Esophagus (tissue), 2 donors: ENCODE measurements around the gene BRD1. TPM values are rescaled to one million over a fixed set of nuclear protein-coding genes. Genes with fewer than 3 reads are reported as not detected.
"Not testable (repeated sequence)": the region's sequence is repeated elsewhere in the genome, so short reads cannot be mapped to it uniquely, and the experiment has no call there.

ENCODE experiments used
- H3K27ac ChIP-seq, 2 donors: one replicate each; pipeline ENCODE4 v1.5.1; 2013; ENCODE audit warnings: low read depth in 2 of 2, mild to moderate bottlenecking in 2 of 2, inconsistent platforms in 1 of 2, low read length in 1 of 2, moderate library complexity in 1 of 2
- H3K27me3 ChIP-seq, 2 donors: one replicate each; pipeline ENCODE4 v1.6.1; 2013; ENCODE audit warnings: low read length in 2 of 2, control low read depth in 1 of 2, mild to moderate bottlenecking in 1 of 2; ENCODE audit not compliant: insufficient read depth in 2 of 2, control insufficient read depth in 1 of 2
- H3K36me3 ChIP-seq, 2 donors: one replicate each; pipeline ENCODE4 v1.6.1; 2013; ENCODE audit warnings: low read length in 1 of 2; ENCODE audit not compliant: control insufficient read depth in 2 of 2, insufficient read depth in 2 of 2
- H3K4me1 ChIP-seq, 2 donors: one replicate each; pipeline ENCODE4 v1.6.1; 2013; ENCODE audit warnings: low read length in 1 of 2; ENCODE audit not compliant: control insufficient read depth in 2 of 2, insufficient read depth in 2 of 2
- H3K4me3 ChIP-seq, 2 donors: one replicate each; pipeline ENCODE4 v1.5.1; 2013; ENCODE audit warnings: low read length in 2 of 2, mild to moderate bottlenecking in 2 of 2, low read depth in 1 of 2, moderate library complexity in 1 of 2
- H3K9me3 ChIP-seq, 2 donors: one replicate each; pipeline ENCODE4 v1.6.1; 2013; ENCODE audit warnings: mild to moderate bottlenecking in 2 of 2, low read depth in 1 of 2, low read length in 1 of 2, moderate library complexity in 1 of 2; ENCODE audit not compliant: control insufficient read depth in 2 of 2, insufficient read depth in 1 of 2
- WGBS, 2 donors: extraction: QIAGEN DNeasy Blood & Tissue Kit; methylation state at CpG; one replicate each; pipeline ENCODE4 v1.1.7; 2013; 5-methylcytosine and 5-hydroxymethylcytosine counted together
- polyA plus RNA-seq, 2 donors: library from polyadenylated mRNA; stranded (reverse); fragments of 200-250 nt; gene quantifications; one replicate each; pipeline ENCODE4 v1.2.3, GENCODE V29; 2013
- donor health status: healthy with polysubstance abuse.
- donor health status: Bipolar disorder and iron deficiency.

The BRD1 gene
- polyA plus RNA-seq, 2 donors = 17.7 to 23.5 TPM

DNA sequence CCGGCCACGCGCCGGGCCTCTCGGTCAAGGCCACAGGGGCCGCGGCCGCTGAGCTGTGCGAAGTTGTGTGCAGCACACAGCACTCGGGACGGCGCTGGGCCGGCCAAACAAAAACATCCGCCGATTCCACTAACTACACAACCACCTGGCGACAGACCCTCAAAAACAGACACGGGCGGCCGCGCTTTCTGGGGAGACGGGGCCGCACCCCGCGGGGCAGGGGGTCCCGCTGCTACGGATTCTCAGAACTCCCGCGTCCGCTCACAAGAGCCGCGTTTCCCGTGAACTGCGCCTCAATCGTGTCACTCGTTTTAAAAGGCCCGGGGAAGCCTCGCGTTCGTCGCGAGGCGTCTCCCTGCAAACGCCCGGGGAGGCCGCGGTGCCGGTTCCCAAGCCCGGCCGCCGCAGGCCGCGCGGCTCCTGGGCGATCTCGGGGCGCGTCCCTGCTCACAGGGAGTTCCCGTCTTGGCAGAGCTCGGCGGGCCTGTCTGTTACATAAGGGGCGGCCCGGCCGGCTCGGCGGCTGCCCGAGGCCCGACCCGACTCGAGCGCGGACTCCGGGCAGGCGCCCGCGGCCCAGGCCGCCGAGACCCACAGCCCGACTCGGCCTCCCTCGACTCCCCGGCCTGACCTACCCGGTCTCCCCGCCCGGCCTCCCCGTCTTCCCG, 936 bp downstream of the BRD1 start:
- no peaks in the 10 kb centered on the region for H3K9me3 ChIP-seq
- no peaks in the 10 kb centered on the region for H3K27me3 ChIP-seq
- H3K27ac ChIP-seq = peak overlapping the region; percentile 90 to 96
- WGBS, 2 donors = 0 to 1% methylated on average over 67 to 86 of the region's 86 CpGs
- peaks cover 12 to 32% of the 10 kb centered on the region in 2 donors for H3K36me3 ChIP-seq
- H3K4me1 ChIP-seq = peaks cover 4 to 27% of the 10 kb centered on the region in 2 donors
- H3K4me3 ChIP-seq = peak overlapping the region; percentile 82 to 88

- Histone ChIP-seq H3K27me3 (no peaks in the 10 kb centered on the region), H3K4me3 (peak overlapping the region; percentile 82 to 88), H3K4me1 (peaks cover 4 to 27% of the 10 kb centered on the region in 2 donors), H3K9me3 (no peaks in the 10 kb centered on the region), H3K27ac (peak overlapping the region; percentile 90 to 96), H3K36me3 (peaks cover 12 to 35% of the 10 kb centered on the region in 2 donors)
- 12 to 14% methylated on average over 31 of the region's 31 CpGs for WGBS, 2 donors
Measured at GRCh38 chr22:49825944-49826602, 1.6 kb downstream of the BRD1 start.

DNA sequence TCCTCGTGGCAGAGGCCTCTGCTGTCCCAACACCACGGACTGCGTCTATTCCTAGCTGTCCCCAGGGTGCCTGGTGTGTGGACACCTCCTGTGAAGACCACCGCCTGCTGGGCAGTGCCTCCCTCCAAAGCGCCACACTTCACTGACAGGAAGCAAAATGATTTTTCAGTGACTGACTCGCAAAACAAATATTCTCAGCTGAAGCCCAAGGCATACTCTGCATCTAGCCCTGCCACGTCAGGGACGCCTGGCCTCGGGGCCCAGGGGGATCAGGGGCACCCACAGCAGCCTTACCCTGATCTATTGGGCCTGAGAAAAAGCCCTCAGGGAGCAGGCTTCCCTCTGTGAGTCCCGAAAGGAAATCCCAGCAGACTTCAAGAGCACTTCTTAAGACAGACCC, 2.2 kb downstream of the BRD1 start:
- Histone ChIP-seq H3K4me1 (peaks cover 4 to 27% of the 10 kb centered on the region in 2 donors), H3K4me3 (peak overlapping the region in 1 of 2 donors; percentile 88), H3K36me3 (peaks cover 16 to 41% of the 10 kb centered on the region in 2 donors), H3K27me3 (no peaks in the 10 kb centered on the region), H3K9me3 (no peaks in the 10 kb centered on the region), H3K27ac (peak overlapping the region in 1 of 2 donors; percentile 15)
- 58 to 60% methylated on average over 10 of the region's 10 CpGs for WGBS, 2 donors

DNA sequence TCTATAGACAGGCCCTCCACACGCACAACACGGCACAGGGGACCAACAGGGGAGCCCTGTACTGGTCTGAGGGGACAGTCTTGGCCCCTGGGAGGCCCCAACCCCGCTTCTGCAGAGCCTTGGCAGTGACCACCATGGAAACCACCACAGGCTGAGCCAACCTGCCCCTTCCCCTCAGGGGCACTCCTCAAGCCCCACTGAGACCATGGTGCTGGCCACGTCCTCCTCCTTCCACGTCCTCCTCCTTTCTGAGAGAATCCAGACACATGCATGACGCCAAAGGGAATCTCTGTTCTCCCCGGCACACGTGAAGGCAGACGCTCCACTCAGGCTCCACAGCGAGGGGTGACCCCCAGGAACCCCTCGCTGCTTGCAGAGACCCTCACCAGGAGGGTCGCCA, 2.7 kb downstream of the BRD1 start:
- 86 to 88% methylated on average over 12 of the region's 12 CpGs for WGBS, 2 donors
- Histone ChIP-seq H3K4me3 (no peak overlapping the region), H3K9me3 (no peaks in the 10 kb centered on the region), H3K4me1 (peaks cover 4 to 27% of the 10 kb centered on the region in 2 donors), H3K27ac (no peak overlapping the region), H3K27me3 (no peaks in the 10 kb centered on the region), H3K36me3 (peaks cover 16 to 45% of the 10 kb centered on the region in 2 donors)

GRCh38 chr22:49824185-49824925, 3.3 kb downstream of the BRD1 start:
- Histone ChIP-seq H3K9me3 (no peaks in the 10 kb centered on the region), H3K27me3 (no peaks in the 10 kb centered on the region), H3K27ac (no peak overlapping the region), H3K4me1 (peaks cover 4 to 27% of the 10 kb centered on the region in 2 donors), H3K4me3 (no peak overlapping the region), H3K36me3 (peaks cover 16 to 47% of the 10 kb centered on the region in 2 donors)
- WGBS, 2 donors = 85 to 87% methylated on average over 16 of the region's 16 CpGs

DNA sequence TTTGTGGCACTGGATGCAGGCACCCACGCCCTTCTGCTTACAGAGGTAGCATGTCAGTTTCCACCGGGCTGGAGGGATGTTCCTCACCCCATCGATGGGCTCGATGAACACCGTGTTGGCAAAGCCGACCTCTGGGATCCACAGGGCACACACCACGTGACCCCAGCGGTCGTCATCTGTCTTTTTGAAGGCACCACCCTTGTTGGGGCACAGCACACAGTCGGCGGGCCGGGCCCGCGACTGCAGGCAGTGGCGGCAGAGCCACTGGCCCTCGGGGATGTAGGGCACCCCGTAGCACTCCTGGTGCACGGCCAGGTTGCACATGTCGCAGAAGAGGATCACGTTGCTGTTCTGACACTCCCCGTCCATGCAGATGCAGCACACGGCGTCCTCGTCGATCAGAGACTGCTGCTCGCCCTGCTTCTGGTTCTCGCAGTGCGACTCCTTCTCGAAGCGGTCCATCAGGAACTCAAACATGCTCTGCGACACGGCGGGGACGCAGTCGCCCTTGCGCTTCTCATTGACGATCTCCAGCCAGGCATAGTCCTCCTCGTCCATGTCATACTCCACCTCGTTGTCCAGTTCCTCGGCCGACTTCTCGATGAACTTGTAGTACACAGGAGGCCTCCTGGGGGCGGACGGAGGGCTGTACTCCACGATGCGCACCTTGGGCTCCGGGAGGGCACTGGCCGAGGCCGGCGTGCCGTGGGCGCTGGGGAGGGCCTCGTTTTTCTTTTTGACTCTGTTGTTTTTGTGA, 4.2 kb downstream of the BRD1 start:
- peaks cover 4 to 27% of the 10 kb centered on the region in 2 donors for H3K4me1 ChIP-seq
- no peaks in the 10 kb centered on the region for H3K9me3 ChIP-seq
- no peak overlapping the region for H3K4me3 ChIP-seq
- no peaks in the 10 kb centered on the region for H3K27me3 ChIP-seq
- WGBS, 2 donors = 94% methylated on average over 53 of the region's 53 CpGs
- peaks cover 16 to 50% of the 10 kb centered on the region in 2 donors for H3K36me3 ChIP-seq
- no peak overlapping the region for H3K27ac ChIP-seq

DNA sequence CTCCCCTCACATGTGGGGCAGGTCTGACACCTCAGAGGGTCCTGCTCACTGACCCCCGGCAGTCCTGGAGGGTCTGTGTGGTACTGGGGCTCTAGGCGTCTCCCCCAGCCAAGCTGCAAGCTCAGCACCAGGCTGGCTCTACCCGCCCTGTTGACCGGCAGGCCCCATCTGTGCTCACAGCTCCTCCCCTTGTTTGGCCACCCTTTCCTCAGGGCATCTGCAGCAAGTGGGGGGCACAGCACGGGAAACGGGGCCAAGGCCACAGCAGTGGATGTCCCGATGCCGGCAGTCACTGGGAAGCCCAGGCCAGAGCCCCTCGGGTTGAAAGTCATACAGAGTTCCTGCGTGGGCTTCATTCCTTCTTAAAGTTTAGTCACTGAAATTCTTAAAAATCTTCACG, 5.9 kb downstream of the BRD1 start:
- not testable (repeated sequence) for H3K27ac ChIP-seq, H3K9me3 ChIP-seq, H3K4me3 ChIP-seq, H3K27me3 ChIP-seq
- H3K4me1 ChIP-seq = peaks cover 4 to 27% of the 10 kb centered on the region in 2 donors
- peaks cover 16 to 60% of the 10 kb centered on the region in 2 donors for H3K36me3 ChIP-seq
- 80 to 82% methylated on average over 11 of the region's 11 CpGs for WGBS, 2 donors

DNA sequence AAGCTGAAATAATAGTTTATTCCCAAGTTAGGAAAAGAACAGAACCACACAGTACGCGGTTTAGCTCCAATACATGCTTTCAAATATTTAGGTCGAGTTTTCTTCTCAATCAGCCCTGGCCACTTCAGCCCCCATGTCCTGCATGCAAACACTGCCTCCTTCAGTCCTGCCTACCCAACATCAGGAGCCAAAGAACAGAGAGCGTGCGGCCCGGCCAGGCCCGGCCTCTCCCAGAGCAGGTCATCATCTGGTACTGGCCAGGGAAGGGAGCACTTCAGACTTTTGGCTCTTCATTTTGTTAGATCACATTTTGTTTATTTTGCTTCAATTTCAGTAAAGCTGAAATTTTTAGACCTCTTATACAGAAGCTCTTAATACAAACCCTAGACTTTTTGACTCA, 6.7 kb downstream of the BRD1 start:
- Histone ChIP-seq H3K27ac (no peak overlapping the region), H3K4me3 (no peak overlapping the region), H3K27me3 (no peaks in the 10 kb centered on the region), H3K36me3 (peaks cover 16 to 65% of the 10 kb centered on the region in 2 donors), H3K4me1 (peaks cover 6 to 26% of the 10 kb centered on the region in 2 donors), H3K9me3 (no peaks in the 10 kb centered on the region)
- 74 to 79% methylated on average over 7 of the region's 7 CpGs for WGBS, 2 donors

DNA sequence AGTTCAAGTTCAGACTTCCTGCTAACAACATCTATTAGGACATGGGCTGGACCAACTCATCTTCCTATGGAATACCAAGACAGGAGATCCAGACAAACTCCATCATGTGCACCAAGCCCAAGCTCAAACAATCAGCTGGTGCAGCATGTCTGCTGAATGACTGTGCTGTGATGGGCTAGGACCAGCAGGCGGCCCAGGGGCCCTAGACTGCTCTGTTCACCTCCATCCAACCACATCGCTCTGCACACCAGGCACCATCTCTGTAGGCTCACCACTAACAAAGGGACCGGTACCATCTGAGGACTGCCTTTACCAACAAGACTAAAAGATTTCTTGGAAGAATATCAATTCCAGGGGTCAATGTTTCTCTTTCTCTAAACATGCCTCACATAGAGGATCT, 10.3 kb downstream of the BRD1 start:
- 93 to 95% methylated on average over 3 of the region's 3 CpGs for WGBS, 2 donors
- peaks cover 4 to 46% of the 10 kb centered on the region in 2 donors for H3K36me3 ChIP-seq
- no peak overlapping the region for H3K4me3 ChIP-seq
- H3K9me3 ChIP-seq = no peaks in the 10 kb centered on the region
- peaks cover 4 to 15% of the 10 kb centered on the region in 2 donors for H3K4me1 ChIP-seq
- no peak overlapping the region for H3K27ac ChIP-seq
- no peaks in the 10 kb centered on the region for H3K27me3 ChIP-seq
